NCI-H1105 treated with DMSO at 0.1 percent for 48 hours (cell line): ENCODE measurements around the gene MANBA.

Experiments
- DNase-seq: peaks from one replicate; lab custom pipeline; 2025; lab: John Stamatoyannopoulos, UW

MANBA gene

DNA sequence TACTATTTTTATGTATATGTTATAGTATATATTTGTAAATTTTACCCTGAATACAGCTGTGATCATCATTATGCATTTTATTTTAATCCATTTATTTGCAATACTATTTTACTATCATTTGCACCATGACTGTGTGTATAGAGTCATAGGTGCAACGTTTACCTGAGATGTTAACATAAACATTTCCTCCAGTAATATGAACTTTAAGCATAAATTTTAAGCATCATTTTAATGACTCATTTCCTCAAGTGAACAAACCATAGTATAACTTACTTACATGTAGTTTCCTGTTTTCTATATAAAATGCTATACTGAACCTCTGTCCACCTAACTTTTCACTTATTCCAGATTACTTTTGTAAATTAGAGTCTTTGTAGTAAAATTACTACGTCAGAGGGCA is 166.8 kb downstream of the MANBA start:
- no peak for DNase-seq

DNA sequence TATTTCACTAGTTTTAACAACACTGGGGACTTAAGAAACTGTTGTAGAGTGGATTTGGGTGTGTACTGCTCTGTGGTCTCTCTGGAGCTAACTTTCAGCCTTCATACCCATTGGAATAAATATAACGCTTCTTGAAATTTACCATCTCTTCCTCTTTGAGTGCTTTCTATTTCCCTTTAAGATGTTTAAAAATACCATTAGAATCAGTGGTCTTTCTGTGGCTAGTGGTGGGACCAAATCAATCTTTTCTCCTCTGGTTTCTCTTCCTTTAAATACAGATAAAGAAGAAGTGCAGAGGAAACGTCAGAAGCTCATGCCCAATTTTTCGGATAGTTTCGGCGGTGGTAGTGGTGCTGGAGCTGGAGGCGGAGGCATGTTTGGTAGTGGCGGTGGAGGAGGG is 167.6 kb downstream of the MANBA start:
- no peak for DNase-seq

DNA sequence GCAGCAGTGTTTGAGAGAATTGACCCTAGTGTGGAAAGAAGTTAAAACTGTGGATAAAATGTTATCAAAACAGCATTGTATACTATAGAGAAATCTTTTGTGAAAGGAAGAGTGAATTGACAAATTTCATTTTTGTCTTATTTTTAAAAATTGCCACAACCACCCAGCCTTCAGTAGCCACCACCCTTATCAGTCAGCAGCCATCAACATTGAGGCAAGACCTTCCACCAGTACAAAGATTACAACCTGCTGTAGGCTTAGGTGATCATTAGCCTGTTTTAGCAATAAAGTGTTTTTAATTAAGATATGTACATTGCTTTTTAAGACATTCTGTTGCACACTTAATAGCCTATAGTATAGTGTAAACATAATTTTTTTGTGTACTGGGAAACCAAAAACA is 168.5 kb downstream of the MANBA start:
- no peak for DNase-seq

DNA sequence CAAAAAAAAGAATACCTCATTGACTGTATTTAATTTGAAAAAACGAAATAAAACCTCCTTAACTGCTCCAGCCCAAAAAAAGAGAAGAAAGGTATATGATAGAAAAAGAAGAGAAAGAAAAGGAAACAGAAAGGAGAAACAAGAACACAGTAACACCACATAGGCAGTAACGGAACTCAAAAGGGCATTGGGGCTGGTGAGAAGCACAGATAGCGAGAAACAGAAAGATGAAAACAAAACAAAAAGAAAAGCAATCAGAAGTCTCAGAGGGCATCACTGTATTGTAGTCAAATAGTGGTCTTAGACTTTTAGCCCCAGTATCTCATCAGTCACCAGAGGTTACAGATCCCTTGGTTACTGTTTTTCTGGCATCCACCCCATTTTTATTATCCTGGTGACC is 171.0 kb downstream of the MANBA start:
- DNase-seq = no peak

GRCh38 chr4:102586644-102587021 is 174.1 kb downstream of the MANBA start:
- DNase-seq = no peak

GRCh38 chr4:102586002-102586643 is 174.6 kb downstream of the MANBA start:
- no peak for DNase-seq

DNA sequence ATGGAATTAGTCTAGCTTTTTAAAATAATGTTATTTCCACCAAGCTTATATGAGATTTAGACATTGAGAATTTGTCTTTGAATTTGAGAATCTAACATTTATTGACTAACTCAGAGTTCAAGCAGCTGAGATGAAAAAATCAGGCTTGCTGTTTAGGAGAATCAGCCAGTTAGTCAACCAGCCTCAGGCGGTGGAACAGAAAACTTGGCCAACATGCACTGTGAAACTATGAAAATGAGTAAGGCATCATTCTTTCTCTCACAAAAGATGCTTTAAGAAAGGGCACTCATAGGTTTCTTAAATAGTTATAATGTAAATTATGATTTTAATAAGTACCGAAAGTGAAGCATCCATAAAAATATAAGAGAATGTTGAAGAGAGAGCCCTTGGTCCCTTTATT is 175.4 kb downstream of the MANBA start:
- no peak for DNase-seq

DNA sequence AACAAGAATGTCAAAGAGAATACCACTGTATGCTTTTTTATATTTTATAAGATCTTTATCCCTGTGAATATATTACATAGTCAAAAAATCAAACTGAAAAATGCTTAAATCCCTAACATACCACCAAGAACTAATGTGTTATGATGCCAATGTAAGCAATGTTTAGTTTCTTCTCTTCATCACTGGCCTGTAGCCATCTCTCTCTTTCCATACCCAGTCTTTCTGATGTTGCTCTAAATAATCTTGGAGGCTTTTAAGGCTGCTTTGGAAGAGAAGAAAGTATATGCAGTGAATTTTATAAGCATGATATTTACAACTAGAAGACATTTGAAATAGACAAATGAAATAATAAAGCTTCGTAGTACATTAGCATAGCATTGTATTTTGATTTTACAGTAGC is 176.7 kb downstream of the MANBA start:
- DNase-seq = no peak
